ENCODE measurements around the gene LPA. TPM values are rescaled to one million over a fixed set of nuclear protein-coding genes. Genes with fewer than 3 reads are reported as not detected.

The LPA gene
- total and polyA plus RNA-seq, 2 of the 13 experiments (the other 11 are each of a cell fraction or from before 2014, with no cell fraction given): not detected

GRCh38 chr6:160667639-160668481 lies 3.8 kb upstream of the LPA start (continued):
- TF ChIP-seq ZHX1 (CRISPR knock-in tag; IDR thresholded peaks at IDR 0.05; ENCODE audit: low read depth) (0 out of 2 replicates have a peak, but pooled peaks have one; percentile 26), ZNF446 (CRISPR knock-in tag; IDR thresholded peaks at IDR 0.05) (no peak; the same call in 1 of the 2 replicates), MEIS1 (CRISPR knock-in tag; IDR thresholded peaks at IDR 0.05; ENCODE audit: borderline replicate concordance) (no peak), RFX5 (IDR thresholded peaks at IDR 0.05; ENCODE audit: low read depth, low read length) (no peak), EHMT2 (IDR thresholded peaks at IDR 0.05; ENCODE audit: borderline replicate concordance, low read depth, low read length) (no peak), PPARG (CRISPR knock-in tag; conservative IDR thresholded peaks at IDR 0.05) (peak; percentile 50; the same call in 1 of the 2 replicates), IRF9 (CRISPR knock-in tag; IDR thresholded peaks at IDR 0.05; ENCODE audit: borderline replicate concordance) (no peak), ZNF841 (CRISPR knock-in tag; IDR thresholded peaks at IDR 0.05; ENCODE audit: borderline replicate concordance) (no peak), ZNF432 (CRISPR knock-in tag; IDR thresholded peaks at IDR 0.05; ENCODE audit: borderline replicate concordance) (no peak), TCF12 (IDR thresholded peaks at IDR 0.05) (no peak), TCF12 (CRISPR knock-in tag; IDR thresholded peaks at IDR 0.05) (no peak), ZNF720 (CRISPR knock-in tag; IDR thresholded peaks at IDR 0.05) (no peak), MTF2 (CRISPR knock-in tag; IDR thresholded peaks at IDR 0.05; ENCODE audit: borderline replicate concordance) (no peak), JARID2 (CRISPR knock-in tag; IDR thresholded peaks at IDR 0.05; ENCODE audit: insufficient replicate concordance) (no peak), DNMT3B (CRISPR knock-in tag; conservative IDR thresholded peaks at IDR 0.05) (no peak)
- TF ChIP-seq, protein P1, sequence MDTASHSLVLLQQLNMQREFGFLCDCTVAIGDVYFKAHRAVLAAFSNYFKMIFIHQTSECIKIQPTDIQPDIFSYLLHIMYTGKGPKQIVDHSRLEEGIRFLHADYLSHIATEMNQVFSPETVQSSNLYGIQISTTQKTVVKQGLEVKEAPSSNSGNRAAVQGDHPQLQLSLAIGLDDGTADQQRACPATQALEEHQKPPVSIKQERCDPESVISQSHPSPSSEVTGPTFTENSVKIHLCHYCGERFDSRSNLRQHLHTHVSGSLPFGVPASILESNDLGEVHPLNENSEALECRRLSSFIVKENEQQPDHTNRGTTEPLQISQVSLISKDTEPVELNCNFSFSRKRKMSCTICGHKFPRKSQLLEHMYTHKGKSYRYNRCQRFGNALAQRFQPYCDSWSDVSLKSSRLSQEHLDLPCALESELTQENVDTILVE (CRISPR knock-in tag; IDR thresholded peaks at IDR 0.05): no peak
- TF ChIP-seq, protein P2, sequence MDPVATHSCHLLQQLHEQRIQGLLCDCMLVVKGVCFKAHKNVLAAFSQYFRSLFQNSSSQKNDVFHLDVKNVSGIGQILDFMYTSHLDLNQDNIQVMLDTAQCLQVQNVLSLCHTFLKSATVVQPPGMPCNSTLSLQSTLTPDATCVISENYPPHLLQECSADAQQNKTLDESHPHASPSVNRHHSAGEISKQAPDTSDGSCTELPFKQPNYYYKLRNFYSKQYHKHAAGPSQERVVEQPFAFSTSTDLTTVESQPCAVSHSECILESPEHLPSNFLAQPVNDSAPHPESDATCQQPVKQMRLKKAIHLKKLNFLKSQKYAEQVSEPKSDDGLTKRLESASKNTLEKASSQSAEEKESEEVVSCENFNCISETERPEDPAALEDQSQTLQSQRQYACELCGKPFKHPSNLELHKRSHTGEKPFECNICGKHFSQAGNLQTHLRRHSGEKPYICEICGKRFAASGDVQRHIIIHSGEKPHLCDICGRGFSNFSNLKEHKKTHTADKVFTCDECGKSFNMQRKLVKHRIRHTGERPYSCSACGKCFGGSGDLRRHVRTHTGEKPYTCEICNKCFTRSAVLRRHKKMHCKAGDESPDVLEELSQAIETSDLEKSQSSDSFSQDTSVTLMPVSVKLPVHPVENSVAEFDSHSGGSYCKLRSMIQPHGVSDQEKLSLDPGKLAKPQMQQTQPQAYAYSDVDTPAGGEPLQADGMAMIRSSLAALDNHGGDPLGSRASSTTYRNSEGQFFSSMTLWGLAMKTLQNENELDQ (CRISPR knock-in tag; IDR thresholded peaks at IDR 0.05; ENCODE audit: borderline replicate concordance): no peak
- TF ChIP-seq, protein P3, sequence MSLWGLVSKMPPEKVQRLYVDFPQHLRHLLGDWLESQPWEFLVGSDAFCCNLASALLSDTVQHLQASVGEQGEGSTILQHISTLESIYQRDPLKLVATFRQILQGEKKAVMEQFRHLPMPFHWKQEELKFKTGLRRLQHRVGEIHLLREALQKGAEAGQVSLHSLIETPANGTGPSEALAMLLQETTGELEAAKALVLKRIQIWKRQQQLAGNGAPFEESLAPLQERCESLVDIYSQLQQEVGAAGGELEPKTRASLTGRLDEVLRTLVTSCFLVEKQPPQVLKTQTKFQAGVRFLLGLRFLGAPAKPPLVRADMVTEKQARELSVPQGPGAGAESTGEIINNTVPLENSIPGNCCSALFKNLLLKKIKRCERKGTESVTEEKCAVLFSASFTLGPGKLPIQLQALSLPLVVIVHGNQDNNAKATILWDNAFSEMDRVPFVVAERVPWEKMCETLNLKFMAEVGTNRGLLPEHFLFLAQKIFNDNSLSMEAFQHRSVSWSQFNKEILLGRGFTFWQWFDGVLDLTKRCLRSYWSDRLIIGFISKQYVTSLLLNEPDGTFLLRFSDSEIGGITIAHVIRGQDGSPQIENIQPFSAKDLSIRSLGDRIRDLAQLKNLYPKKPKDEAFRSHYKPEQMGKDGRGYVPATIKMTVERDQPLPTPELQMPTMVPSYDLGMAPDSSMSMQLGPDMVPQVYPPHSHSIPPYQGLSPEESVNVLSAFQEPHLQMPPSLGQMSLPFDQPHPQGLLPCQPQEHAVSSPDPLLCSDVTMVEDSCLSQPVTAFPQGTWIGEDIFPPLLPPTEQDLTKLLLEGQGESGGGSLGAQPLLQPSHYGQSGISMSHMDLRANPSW (CRISPR knock-in tag; IDR thresholded peaks at IDR 0.05; ENCODE audit: borderline replicate concordance): no peak
